ENCODE results near the gene DHRS3.

Gene DHRS3

DNA sequence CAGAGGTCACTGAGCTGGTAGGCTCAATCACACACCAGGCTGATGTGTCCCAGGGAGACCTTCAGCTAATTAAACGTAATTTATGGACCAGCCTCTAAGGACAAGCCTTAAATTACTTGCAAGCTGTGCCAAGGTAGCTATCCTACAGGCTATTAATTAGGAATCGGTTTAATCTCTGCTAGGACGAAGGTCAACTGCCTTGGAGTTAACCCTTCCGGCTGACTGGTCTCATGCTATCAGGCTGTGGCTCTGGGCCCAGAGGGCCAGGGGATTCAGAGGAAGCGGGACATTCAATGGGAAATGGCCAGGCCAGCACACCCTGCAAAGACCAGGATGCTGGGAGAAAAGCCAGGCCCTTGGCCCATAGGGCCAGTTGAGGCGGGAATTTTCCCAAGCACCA, 19.0 kb downstream of the DHRS3 start:
- DNase-seq (ENCODE audit: low read depth) = no peak

DNA sequence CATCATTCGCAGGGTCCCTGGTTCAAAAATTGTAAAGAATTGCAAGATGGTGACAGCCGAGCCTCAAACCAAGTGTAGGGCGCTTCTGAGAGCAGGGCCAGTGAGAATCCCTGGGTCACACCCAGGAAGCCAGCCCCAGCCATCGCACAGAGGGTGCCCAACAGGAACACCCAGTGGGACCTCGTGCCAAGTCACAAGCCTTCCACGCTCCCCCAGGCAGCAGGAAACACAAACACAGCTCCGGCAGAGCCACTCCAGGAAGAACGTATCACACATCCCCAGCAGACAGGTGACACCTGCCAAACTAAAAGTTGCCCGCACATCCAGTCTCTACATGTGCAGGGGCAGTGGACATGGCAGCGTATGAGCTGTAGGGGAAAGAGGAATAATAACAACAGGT, 20.2 kb downstream of the DHRS3 start:
- no peak for DNase-seq (ENCODE audit: low read depth)

DNA sequence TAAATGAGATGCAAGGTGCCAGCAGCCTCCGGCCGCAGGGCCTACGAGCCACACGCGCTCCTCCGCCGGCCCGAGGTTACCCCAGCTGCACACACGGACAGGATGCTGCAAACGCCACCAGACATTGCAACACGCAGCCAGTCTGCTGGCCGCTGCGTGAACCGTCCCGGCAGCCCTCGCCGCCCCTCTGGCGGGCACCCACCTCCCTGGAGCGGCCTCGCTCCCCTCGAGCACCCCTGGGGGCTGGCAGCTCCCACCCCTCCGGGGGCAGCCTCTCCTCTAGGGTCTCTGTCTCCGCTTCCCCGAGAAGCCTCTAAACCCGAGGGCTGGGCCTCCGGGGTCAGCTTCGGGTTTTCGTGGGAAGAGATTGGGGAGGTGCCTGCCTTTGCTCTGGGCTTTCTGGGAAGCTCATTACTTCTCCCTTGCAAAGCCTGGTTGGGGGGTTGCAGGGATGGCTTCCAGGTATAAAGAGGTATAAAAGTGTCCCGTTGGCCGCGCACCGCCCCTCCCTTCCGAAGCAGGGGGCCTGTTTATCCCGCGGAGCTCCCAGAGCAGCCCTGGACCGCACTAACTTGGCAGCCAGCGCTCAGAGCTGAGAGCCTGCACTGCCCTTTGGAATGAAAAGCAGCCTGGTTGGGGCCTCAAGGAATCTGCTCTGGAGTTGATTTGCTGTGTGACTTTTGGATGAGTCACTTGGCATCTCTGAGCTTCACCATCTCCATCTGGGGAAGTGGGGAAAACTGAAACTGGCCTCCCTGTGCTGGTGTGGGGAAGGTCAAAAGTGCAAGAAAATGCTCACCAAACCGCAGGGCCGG, 21.8 kb downstream of the DHRS3 start:
- peak; percentile 96 for DNase-seq (ENCODE audit: low read depth)

DNA sequence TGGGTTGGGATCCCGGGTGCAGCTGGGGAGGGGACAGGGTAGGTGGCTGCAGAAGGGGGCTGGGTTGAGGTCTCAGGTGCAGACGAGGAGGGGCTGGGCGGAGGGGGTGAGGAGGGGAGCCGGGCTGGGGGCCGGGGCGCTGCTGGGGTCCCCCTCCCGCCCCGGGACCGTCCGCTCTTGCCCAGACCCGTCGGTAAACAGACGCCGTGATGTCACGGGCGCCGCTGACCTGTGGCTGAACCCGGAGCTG, 22.3 kb downstream of the DHRS3 start:
- DNase-seq (ENCODE audit: low read depth) = no peak

DNA sequence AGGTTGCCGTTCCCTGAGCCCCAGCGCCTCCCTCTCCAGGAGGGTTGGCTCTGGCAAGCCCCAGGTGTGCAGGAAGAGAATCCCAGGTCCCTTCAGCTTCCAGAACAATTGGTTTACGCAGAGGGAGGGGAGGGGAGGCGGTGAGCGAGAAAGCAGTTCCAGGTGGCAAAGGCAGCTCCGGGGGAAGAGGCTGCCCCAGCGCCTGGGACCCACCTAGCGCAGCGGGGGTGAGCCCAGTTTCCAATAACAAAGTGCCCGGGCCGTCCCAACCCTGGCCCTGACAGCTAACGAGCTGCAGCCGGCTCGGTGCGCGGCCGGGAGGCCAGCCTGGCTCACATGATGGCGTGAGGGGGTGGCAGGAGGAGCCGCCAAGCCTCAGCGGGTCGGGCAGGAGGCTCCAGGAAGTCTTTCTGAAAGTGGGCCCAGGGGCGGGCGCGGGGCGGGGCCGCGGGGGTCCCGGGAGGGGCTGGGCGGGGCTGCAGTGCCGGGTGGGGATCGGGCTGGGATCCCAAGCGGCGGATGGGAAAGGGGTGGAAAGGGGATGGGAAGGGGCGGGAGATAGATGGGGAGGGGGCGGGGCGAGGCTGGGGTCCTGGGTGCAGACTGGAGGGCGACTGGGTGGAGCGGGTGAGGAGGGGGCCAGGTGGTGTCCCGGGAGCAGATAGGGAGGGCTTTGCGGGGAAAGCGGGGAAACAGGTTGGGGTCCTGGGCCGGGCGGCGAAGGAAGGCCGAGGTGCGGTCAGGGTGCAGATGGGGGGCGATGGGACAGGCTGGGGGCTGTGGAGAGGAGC, 22.8 kb downstream of the DHRS3 start:
- no peak for DNase-seq (ENCODE audit: low read depth)

DNA sequence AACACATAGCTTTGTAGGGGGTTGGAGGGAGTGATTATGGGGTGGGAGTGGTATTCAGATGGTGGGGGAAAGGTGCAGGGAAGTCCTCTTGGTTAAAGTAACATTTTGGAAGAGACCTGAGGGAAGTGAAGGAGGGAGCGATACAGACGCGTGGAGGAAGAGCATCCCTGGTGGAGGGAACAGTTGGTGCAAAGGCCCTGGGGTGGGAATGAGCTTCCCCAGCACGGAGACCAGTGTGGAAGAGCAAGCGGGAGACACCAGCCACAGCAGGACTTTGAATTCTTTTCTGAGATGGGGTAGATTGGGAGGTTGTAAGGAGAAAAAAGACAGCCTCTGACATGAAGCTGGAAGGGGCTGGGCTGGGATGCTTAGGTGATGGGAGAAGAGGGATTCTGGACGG, 23.5 kb downstream of the DHRS3 start:
- DNase-seq (ENCODE audit: low read depth) = no peak

DNA sequence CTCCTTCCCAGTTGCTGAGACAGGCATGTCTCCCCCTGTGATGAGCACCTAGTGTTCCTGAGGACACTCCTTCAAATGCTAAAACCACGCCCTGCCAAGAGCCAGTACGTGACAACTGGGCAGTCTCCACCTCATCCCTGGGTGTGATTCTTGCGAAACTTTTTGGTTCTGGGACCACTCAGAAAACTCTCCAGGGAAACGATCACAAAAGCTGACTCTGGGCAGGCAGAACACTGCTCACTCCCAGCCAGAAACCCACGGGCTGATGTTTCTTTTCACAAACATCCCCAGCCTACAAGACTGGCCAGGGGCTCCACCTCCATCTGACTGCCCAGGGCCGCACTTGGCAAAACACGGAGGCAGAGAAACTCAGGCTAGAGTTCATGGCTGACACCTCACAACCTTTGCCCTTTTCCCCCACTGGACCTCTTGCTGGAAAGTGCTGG, 24.4 kb downstream of the DHRS3 start:
- no peak for DNase-seq (ENCODE audit: low read depth)

DNA sequence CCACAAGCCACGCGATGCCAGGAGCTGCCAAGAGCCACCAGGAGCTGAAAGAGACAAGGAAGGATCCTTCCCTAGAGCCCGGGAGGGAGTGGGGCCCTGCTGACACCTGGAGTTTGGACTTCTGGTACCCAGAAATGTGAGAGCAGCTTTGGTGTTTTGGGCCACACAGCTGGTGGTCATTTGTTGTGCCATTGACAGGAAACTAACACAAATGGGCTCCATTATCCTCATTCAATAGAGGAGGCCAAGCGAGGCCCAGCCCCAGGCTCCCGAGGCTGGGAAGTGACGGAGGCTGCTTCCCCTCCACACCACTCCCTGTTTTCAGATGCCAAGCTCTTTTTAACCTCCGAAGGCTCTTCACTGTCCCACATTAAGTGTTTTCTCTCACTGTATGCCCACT, 25.5 kb downstream of the DHRS3 start:
- DNase-seq (ENCODE audit: low read depth) = no peak

DNA sequence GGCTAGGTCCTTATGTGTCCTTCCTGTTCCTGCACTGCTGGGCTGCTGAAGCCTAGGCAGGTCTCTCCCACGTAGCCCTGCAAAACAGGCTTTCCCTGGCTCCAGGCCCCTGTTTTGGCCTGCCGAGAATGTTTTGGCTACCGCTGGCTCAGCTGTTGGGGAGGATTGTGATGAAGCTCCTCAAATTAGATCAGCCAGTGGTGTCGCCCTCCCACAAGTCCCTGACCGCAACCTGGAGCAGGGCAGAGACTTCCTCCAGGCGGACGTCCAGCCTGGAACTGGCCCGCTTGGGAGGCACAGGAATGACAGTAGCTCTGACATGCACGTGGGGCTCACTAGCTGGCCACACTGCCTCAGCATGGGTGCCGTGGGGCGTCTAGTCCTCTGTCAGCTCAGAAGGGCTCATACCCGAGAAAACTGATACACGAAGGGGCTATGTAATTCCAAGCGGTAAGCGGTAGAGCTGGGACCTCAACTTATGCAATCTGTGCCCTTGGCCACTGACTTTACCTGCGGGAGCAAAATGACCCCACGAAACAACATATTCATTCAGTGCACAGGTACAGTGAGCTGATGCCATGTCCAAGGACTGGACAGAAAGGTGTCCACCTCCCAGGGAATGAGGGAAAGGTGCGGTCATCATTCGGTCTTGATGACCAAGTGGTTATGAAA, 26.6 kb downstream of the DHRS3 start:
- no peak for DNase-seq (ENCODE audit: low read depth)

DNA sequence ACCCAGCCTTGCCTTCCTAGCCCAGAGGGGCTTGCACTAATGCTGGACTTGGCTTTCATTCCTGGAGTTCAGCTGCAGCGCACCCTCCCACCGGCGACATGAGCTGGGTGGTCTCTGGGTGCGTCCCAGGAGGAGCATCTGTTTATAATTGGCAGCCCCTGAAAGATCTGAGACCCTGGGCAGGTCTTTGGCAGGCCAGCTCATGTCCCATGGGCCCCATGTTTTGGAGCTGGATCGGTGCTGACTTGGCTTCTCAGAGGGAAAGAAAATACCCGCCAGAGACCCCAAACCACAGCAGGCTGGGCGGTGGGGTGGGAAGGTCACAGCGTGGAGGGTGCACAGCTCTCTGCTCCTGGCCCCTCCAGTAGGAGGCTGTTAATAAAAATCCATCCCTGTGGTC, 29.3 kb downstream of the DHRS3 start:
- DNase-seq (ENCODE audit: low read depth) = no peak

DNA sequence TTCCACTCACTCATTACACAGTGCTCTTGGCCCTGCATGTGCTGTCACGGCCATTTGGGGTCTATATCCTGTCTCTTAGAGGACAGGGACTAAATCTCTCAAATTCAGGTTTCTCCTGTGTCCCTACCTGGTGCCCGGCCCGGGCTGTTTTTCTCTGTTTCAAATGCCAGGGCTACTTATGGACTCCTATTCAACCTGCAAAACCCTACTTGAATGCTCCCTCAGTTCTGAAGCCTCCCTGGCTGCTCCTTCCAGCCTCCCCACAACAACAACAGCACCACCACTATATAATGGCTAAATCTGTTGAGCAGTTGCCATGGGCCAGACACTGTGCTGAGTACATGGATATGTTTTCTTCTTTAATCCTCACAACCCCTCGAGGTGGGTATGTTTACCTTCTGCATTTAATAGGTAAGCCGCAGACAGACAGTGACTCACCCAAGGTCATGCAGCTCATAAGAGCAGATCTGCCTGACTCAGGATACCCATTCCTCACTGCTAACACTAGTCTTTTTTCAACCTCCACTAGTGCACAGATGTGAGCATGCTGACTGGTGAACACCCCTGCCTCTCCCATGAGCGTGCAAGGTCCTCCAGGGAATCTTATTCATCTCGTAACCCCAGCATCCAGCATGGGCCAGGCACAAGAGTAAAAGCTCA, 29.9 kb downstream of the DHRS3 start:
- DNase-seq (ENCODE audit: low read depth) = no peak

DNA sequence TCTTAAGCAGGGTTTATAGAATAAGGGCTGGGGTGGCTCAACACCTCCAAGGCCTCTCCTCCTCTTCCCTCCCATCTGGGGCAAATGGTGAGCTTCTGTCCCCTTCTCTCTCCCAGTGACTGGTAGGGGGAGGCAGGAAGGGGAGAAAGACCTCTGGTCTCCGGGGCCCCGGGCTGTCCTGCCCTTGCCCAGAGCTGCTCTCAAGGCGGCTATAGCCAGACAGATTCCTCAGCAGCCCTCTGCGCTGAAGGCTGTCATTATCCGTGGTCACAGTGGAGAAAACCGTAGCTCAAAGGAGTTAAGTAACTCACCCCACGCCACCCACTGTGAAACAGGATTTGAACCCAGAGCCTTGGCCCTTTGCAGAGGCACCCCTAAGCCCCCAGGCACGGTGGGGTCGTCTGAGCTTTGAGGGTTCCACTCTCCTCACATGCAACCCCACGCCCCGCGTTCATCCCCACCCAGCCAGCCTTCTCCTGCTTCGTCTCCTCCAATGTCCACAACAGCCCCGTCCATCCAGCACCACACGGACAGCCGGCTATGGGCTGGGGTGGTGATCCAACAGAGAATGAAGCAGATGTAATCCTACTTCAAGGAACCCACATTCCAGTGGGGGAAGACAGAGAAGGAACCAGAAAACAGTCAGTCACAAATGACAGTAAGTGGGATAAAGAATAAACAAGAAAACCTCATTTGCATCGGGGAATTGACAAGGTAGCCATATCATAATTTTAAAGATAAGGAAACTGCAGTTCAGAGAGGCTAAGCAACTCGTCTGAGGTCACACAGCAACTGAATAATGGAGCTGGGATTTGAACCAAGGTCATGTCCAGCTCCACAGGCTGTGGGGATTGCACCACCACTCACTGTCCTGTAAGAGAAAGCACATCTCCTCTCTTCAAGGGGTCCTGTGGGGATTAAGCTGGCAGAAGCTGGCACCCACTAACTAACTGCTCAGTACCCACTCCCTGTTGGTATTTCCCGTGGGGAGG, 31.8 kb downstream of the DHRS3 start:
- DNase-seq (ENCODE audit: low read depth) = no peak

DNA sequence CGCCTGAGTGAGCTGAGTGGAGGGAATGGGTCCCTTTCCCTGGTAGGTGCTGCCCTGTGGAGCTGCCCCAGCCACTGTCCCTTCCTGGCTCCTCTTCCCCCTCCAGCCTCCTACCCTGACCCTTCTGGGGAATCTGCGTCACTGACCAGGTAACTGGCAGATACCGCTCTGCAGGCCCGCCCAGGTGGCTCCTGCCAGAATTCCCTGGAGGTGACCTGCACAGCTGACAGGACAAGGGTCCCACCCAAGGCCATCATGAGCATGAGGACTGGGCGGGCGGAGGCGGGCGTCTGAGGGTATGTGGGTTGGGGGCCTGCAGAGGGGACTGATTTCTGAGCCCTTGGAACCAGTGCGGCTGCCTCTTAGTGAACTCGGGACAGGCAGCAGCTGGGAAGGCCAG, 32.5 kb downstream of the DHRS3 start:
- DNase-seq (ENCODE audit: low read depth) = no peak

DNA sequence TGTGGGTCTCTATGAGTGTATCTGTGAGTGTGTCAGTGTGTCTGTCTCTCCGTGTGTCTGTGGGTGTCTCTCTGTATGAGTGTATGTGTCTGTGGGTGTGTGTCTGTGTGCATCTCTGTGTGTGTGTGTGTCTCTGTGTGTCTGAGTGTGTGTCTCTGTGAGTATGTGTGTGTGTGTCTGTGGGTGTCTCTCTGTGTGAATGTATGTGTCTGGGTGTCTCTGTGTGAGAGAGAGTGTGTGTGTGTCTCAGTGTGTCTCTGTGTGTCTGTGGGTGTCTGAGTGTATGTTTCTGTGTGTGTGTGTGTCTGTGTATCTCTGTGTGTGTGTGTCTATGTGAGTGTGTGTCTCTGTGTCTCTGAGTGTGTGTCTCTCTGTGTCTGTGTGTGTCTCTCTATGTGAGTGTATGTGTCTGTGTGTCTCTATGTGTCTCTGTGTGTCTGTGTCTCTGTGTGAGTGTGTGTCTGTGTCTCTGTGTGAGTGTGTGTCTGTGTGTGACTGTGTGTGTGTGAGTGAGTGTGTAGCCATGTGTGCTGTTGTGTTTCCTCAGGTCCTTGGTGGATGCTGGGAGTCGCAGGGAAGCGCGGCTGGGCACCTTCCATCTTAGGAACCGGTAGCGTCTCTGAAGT, 33.0 kb downstream of the DHRS3 start:
- DNase-seq (ENCODE audit: low read depth) = no peak

DNA sequence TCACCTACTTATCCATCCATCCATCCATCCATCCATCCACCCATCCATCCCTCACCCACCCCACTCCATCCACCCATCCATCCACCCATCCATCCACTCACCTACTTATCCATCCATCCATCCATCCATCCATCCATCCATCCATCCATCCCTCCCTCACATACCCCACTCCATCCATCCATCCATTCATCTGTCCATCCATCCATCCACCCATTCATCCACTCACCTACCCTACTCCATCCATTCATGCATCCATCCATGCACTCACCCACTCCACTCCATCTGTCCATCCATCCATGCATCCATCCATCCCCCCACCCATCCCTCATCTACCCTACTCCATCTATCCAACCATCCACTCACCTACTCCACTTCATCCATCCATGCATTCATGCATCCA, 34.5 kb downstream of the DHRS3 start:
- no peak for DNase-seq (ENCODE audit: low read depth)

DNA sequence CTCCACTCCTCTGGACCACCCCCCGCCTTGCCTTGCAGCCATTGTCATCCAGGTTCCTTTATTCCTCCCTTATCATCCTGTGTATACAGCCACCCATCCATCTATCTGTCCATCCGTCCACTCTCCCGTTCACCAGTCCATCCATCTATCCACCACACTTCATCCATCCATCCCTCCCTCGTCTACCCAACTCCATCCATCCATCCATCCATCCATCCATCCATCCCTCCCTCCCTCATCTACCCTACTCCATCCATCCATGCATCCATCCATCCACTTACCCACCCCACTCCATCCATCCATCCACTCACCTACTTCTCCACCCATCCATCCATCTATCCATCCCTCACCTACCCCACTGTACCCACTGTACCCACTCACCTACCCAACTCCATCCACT, 35.4 kb downstream of the DHRS3 start:
- DNase-seq (ENCODE audit: low read depth) = no peak

DNA sequence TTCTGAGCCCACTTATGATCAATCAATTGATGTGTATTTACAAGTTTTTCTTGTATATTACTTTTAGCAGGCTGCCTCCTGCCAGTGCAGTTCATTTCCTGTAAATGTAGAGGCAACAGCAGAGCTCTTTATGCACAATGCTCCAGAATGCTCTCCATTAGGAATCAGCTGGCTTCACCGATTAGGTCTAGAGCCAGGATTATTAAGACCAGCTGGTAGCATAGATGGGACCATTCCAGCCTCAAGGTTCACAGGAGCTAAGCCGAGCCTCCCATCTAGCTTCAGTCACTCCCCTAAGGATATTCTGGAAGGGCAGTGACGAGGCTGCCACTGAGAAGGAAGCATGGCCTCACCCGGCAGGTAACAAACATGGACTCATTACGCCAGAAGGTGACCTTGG, 36.8 kb downstream of the DHRS3 start:
- DNase-seq (ENCODE audit: low read depth) = no peak

DNA sequence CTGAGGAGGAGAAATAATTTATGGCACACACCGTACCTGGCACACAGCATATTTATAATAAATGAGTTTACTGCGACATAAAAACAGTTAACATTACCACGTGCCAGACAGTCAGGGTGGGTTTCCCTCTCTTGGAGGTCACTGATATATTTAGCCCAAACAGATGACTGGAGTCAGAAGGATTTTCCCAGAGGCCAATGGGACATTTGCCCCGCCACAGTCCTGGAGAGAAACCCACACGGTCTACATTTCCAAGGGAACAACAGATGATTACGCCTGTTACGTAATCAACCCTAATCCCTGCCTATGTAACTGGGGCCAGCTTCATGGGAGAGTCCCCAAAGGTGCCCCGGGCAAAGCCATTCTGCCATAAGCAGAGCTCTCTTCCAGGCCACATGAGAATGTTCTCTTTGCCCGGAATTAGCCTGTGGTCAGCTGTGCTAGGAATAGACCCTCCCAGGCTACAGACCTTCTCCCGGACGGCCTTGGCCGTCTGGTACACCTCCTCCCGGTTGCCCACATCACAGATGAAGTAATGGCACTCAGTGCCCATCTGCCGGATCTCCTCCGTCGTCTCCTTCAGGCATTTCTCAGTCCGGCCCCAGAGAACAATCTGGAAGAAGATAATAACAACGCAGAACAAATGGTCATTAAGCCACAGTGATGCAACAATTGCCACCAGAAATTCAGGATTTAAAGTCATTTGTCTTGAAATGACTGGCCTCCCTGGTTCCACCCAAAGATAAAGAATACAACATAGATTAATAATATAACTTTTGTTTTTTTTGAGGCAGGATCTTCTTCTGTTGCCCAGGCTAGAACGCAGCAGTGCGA, 37.7 kb downstream of the DHRS3 start:
- no peak for DNase-seq (ENCODE audit: low read depth)

DNA sequence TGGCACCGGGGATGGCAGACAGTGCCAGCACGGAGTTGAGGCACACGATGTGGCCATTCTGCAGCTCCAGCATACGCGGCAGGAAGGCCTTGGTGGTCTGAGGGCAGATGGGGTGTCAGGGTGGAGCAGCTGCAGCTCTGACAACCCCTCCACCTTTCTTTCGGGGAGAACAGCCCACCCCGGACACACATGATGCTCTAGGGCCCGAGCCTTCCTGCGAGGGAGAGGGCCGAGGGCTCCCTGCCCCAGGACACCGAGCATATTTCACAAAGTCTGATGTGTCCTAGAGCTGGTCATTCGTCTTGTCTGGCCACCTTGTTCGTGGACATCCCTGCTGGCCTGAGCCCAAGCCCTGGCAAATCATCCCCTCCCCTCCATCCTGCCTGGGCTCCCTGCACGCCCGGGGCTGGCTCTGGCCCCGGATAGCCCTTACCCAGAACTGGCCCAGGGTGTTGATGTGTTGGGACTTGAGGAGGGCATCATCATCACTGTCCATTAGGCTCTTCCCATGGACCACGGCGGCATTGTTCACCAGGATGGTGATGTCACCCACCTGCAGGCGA, 39.1 kb downstream of the DHRS3 start:
- DNase-seq (ENCODE audit: low read depth) = no peak

DNA sequence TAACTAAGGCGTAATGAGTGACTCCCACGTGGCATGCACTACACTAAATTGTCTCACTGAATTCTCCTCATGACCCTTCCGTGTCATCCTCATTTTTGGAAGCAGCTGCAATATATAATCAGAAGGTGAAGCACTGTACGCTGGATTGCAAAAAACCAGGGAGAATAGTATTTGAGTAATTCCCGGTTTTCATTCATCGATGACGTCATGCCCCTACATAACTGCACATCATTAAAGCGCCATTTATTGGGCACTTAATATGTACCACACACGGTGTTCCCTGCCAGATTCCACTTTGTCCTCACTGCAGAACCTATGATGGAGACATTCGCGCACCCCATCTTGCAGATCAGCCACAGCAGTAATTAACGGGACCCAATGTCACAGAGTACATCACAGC, 41.0 kb downstream of the DHRS3 start:
- no peak for DNase-seq (ENCODE audit: low read depth)

Measured in non-pigmented ciliary epithelial cell (primary cell).